PC-9 (cell line): ENCODE measurements around the gene DAPK2. TPM values are rescaled to one million over a fixed set of nuclear protein-coding genes. Genes with fewer than 3 reads are reported as not detected.

Experiments used
- BruUV-seq: library from RNA; stranded (reverse); fragments of 400-500 nt; replicated peaks from 2 replicates; lab custom pipeline; 2021; lab: Mats Ljungman, UMichigan
- CTCF ChIA-PET: fragments of 300-600 bp; sonication (Branson Sonifier 250); formaldehyde crosslinking; loops from one replicate; lab custom pipeline; 2022; ENCODE audit warnings: antibody characterized with exemption; lab: Charles Lee
- POLR2A ChIA-PET: fragments of 300-600 bp; sonication (Branson Sonifier 250); formaldehyde crosslinking; loops from one replicate; lab custom pipeline; 2022; ENCODE audit warnings: antibody characterized with exemption; ENCODE audit not compliant: unreplicated experiment; lab: Charles Lee
- DNase-seq, 2 experiments: peaks; one replicate each; pipeline versions ENCODE4 v3.0.0 to v3.0.0-alpha.2; 2015 to 2022; ENCODE audit warnings: mixed read lengths in 1 of 2
- H2AFZ ChIP-seq: fragments of 200-600 bp; sonication (generic); 2 replicates; pipeline ENCODE4 v1.8.1; 2017; ENCODE audit warnings: antibody characterized with exemption
- H3F3A ChIP-seq: fragments of 200-600 bp; sonication (generic); 2 replicates; pipeline ENCODE4 v1.8.1; 2017; ENCODE audit warnings: antibody characterized with exemption, mild to moderate bottlenecking, low read depth; ENCODE audit not compliant: insufficient read depth
- H3K27ac ChIP-seq: fragments of 200-600 bp; sonication (generic); 2 replicates; pipeline ENCODE4 v1.6.1; 2016; ENCODE audit warnings: mixed run types
- H3K27me3 ChIP-seq: fragments of 200-600 bp; sonication (generic); 2 replicates; pipeline ENCODE4 v1.6.1; 2016; ENCODE audit warnings: low read depth, mixed run types; ENCODE audit not compliant: insufficient read depth
- H3K36me3 ChIP-seq: fragments of 200-600 bp; sonication (generic); 2 replicates; pipeline ENCODE4 v1.6.1; 2016; ENCODE audit warnings: low read depth, mixed run types
- H3K4me1 ChIP-seq: fragments of 200-600 bp; sonication (generic); replicated peaks from 2 replicates; pipeline ENCODE4 v1.6.1; 2016; ENCODE audit warnings: mixed run types; ENCODE audit not compliant: insufficient read depth
- H3K4me2 ChIP-seq: fragments of 200-600 bp; sonication (generic); 2 replicates; pipeline ENCODE4 v1.6.1; 2017; ENCODE audit warnings: mixed run types
- H3K4me3 ChIP-seq: fragments of 200-600 bp; sonication (generic); 2 replicates; pipeline ENCODE4 v1.6.1; 2016; ENCODE audit warnings: mixed run types
- H3K79me2 ChIP-seq: fragments of 200-600 bp; sonication (generic); 2 replicates; pipeline ENCODE4 v1.6.1; 2017; ENCODE audit warnings: low read depth, mixed run types
- H3K9me2 ChIP-seq: fragments of 200-600 bp; sonication (generic); 2 replicates; pipeline ENCODE4 v1.8.1; 2017; ENCODE audit warnings: mild to moderate bottlenecking; ENCODE audit not compliant: insufficient read depth
- H3K9me3 ChIP-seq: fragments of 200-600 bp; sonication (generic); 2 replicates; pipeline ENCODE4 v1.8.1; 2016; ENCODE audit warnings: low read depth; ENCODE audit not compliant: insufficient read depth
- H4K20me1 ChIP-seq: fragments of 200-600 bp; sonication (generic); 2 replicates; pipeline ENCODE4 v1.8.1; 2017; ENCODE audit not compliant: insufficient read depth
- EZH2 ChIP-seq: fragments of 200-600 bp; sonication (generic); IDR thresholded peaks from 2 replicates; pipeline ENCODE4 v1.8.0; 2017; ENCODE audit warnings: antibody characterized with exemption, low read depth
- intact Hi-C: fragments of 100-400 bp; cut with micrococcal nuclease; formaldehyde crosslinking; loops from one replicate; pipeline ENCODE4 v1.10.0; 2022; ENCODE audit not compliant: unreplicated experiment
- total RNA-seq: library from RNA; stranded (reverse); gene quantifications from 2 replicates; pipeline ENCODE4 v1.2.3, GENCODE V29; 2021
- TF ChIP-seq, protein P1 (sequence below): fragments of 200-600 bp; sonication (generic); conservative IDR thresholded peaks from 2 replicates; pipeline ENCODE4 v1.6.1; 2017; ENCODE audit warnings: mixed run types, antibody characterized with exemption, mild to moderate bottlenecking, moderate library complexity

DAPK2 gene
- total RNA-seq, 1 experiment from 2014 or later = 11.0 TPM

DNA sequence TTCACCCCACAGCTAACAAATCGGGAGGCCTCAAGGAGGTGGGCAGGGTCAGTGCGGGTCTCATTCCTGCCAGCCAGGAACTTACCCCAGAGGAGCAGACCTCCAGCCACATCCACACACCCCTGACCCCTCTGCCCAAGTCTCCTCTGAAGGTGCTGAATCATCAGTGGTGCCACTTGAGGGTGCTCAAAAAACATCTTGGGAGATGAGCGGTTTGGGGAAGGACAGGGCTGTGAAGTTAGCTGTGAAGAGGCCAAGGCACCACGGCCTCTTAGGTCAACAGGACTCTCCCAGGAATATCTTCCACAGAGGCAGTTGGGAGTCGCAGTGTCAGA, 1.2 kb downstream of the DAPK2 start:
- no TSS peak for BruUV-seq
- H3K9me2 ChIP-seq = no peaks in the 10 kb centered on the region
- ChIA-PET POLR2A (interaction anchor here (0.6 kb wide), 3 partner anchors 12 to 56 kb away, joined by 3 to 18 read pairs (median 13); no protein-coding TSS in a partner anchor), CTCF (interaction anchor here (0.7 to 3.9 kb wide), 2 partner anchors 99 to 136 kb away, joined by 3 to 46 read pairs; no protein-coding TSS in a partner anchor)
- 0 out of 2 replicates have a peak, but pooled peaks cover under 1% of the 10 kb centered on the region for H3K4me1 ChIP-seq
- H3K36me3 ChIP-seq = no peaks in the 10 kb centered on the region
- H3K4me3 ChIP-seq = no peak overlapping the region
- no peak overlapping the region for H3K27ac ChIP-seq
- DNase-seq = peak in 1 of 2 experiments; percentile 43
- H3F3A ChIP-seq = no peaks in the 10 kb centered on the region
- no peaks in the 10 kb centered on the region for H4K20me1 ChIP-seq
- no peak overlapping the region for H2AFZ ChIP-seq
- 0 out of 2 replicates have a peak overlapping the region, but pooled peaks have one; percentile 64 for H3K4me2 ChIP-seq
- H3K9me3 ChIP-seq = no peaks in the 10 kb centered on the region
- H3K79me2 ChIP-seq = no peaks in the 10 kb centered on the region
- intact Hi-C loops = loop anchor here (5.0 kb wide), 3 partner anchors 33 to 293 kb away; no protein-coding TSS in a partner anchor
- TF ChIP-seq, protein P1, sequence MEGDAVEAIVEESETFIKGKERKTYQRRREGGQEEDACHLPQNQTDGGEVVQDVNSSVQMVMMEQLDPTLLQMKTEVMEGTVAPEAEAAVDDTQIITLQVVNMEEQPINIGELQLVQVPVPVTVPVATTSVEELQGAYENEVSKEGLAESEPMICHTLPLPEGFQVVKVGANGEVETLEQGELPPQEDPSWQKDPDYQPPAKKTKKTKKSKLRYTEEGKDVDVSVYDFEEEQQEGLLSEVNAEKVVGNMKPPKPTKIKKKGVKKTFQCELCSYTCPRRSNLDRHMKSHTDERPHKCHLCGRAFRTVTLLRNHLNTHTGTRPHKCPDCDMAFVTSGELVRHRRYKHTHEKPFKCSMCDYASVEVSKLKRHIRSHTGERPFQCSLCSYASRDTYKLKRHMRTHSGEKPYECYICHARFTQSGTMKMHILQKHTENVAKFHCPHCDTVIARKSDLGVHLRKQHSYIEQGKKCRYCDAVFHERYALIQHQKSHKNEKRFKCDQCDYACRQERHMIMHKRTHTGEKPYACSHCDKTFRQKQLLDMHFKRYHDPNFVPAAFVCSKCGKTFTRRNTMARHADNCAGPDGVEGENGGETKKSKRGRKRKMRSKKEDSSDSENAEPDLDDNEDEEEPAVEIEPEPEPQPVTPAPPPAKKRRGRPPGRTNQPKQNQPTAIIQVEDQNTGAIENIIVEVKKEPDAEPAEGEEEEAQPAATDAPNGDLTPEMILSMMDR = no peak
- no peak for TF ChIP-seq EZH2
- H3K27me3 ChIP-seq = no peaks in the 10 kb centered on the region

DNA sequence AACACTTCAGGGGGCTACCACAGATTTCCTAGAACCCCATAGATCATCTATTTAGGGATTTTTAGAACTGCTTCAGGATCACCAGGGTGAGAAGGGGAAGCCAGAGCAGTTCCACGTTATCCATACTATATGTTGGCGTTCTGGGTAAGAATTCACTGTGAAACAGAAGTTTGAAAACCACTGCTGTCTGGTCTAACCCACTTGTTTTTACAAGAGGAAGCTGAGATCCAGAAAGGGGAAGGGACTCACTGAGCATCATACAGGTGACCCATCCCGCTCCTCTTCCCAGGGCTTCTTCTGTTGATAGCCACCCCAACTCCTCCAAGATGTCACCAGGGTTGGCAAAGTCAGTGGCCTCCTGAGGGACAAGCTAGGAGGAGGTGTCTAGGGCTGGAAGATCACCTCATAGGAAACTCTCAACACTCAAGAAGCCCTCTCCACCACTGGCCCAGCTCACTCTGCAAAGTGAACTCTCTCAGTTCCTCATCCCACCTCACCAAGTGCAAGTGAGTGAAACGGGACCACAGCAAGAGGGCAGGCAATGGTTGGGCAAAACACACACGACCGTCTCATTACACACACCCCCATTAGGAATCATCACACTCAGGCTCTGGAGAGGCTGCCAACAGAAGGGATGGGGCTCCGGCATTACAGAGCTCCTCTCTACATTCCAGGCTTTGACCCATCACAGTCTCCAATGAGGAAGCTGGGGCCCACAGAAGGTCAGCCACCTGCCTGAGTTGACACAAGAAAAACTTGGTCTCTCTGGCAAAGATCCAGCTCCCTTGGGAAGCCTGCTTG, 1.8 kb downstream of the DAPK2 start:
- H3K79me2 ChIP-seq = no peaks in the 10 kb centered on the region
- no peaks in the 10 kb centered on the region for H3K9me3 ChIP-seq
- H4K20me1 ChIP-seq = no peaks in the 10 kb centered on the region
- ChIA-PET POLR2A (interaction anchor here (0.6 kb wide), 2 partner anchors 34 to 55 kb away, joined by 3 to 13 read pairs; no protein-coding TSS in a partner anchor), CTCF (interaction anchor here (0.7 to 3.9 kb wide), 2 partner anchors 99 to 135 kb away, joined by 3 to 46 read pairs; no protein-coding TSS in a partner anchor)
- H3K4me2 ChIP-seq = no peak overlapping the region
- no peak for TF ChIP-seq EZH2
- TF ChIP-seq, protein P1 = no peak
- no peak for DNase-seq
- intact Hi-C loops = loop anchor here (5.0 kb wide), 3 partner anchors 32 to 292 kb away; no protein-coding TSS in a partner anchor
- no peaks in the 10 kb centered on the region for H3F3A ChIP-seq
- H3K9me2 ChIP-seq = no peaks in the 10 kb centered on the region
- no peaks in the 10 kb centered on the region for H3K27me3 ChIP-seq
- no peaks in the 10 kb centered on the region for H3K36me3 ChIP-seq
- no peak overlapping the region for H3K27ac ChIP-seq
- H3K4me1 ChIP-seq = no peaks in the 10 kb centered on the region
- no peak overlapping the region for H3K4me3 ChIP-seq
- no TSS peak for BruUV-seq
- H2AFZ ChIP-seq = no peak overlapping the region

DNA sequence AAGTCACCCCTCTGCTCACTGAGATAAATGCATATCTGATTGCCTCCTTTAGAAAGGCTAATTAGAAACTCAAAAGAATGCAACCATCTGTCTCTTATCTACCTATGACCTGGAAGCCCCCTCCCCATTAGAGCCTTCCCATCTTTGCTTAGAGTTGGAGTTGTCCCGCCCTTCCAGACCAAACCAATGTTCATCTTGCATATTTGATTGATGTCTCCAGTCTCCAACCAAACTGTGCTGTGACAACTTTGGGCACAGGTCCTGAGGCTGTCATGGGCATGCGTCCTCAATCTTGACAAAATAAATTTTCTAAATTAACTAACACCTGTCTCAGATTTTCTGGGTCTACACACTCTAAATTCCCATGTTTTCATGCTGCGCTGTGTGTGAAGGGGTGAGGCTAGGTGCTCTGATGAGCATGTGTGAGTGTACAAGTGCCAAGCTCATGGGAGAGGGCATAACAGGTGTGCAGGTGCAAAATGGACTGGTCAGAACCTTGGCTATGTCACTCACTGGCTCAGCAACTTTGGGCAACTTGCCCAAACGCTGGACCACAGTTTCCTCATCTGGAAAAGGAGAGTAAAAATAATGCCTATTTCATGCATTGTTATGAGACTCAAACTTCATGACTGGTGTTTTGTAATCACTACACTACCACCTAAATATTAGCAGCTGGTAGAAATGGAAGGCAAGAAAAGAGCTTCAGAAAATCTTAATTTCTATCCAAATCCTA, 7.2 kb downstream of the DAPK2 start:
- Histone ChIP-seq H3K4me3 (no peak overlapping the region), H3K4me2 (no peak overlapping the region), H3K9me2 (no peaks in the 10 kb centered on the region), H3K27ac (no peak overlapping the region), H3K9me3 (no peaks in the 10 kb centered on the region), H4K20me1 (no peaks in the 10 kb centered on the region), H3F3A (no peaks in the 10 kb centered on the region), H3K79me2 (no peaks in the 10 kb centered on the region), H2AFZ (no peak overlapping the region), H3K36me3 (no peaks in the 10 kb centered on the region), H3K4me1 (no peaks in the 10 kb centered on the region), H3K27me3 (no peaks in the 10 kb centered on the region)
- CTCF ChIA-PET = no interaction called here
- DNase-seq = no peak
- intact Hi-C loops = no loop called here
- POLR2A ChIA-PET = no interaction called here
- no peak for TF ChIP-seq EZH2
- TF ChIP-seq, protein P1 = no peak
- no TSS peak for BruUV-seq
